Measurements from ENCODE around the gene METTL16. TPM values are rescaled to one million over a fixed set of nuclear protein-coding genes. Genes with fewer than 3 reads are reported as not detected.
A peak's percentile ranks its signal among the peaks of the same experiment; 100 is the strongest.

The METTL16 gene
- total RNA-seq, 1 donor from 2014 or later: 61.1 TPM

DNA sequence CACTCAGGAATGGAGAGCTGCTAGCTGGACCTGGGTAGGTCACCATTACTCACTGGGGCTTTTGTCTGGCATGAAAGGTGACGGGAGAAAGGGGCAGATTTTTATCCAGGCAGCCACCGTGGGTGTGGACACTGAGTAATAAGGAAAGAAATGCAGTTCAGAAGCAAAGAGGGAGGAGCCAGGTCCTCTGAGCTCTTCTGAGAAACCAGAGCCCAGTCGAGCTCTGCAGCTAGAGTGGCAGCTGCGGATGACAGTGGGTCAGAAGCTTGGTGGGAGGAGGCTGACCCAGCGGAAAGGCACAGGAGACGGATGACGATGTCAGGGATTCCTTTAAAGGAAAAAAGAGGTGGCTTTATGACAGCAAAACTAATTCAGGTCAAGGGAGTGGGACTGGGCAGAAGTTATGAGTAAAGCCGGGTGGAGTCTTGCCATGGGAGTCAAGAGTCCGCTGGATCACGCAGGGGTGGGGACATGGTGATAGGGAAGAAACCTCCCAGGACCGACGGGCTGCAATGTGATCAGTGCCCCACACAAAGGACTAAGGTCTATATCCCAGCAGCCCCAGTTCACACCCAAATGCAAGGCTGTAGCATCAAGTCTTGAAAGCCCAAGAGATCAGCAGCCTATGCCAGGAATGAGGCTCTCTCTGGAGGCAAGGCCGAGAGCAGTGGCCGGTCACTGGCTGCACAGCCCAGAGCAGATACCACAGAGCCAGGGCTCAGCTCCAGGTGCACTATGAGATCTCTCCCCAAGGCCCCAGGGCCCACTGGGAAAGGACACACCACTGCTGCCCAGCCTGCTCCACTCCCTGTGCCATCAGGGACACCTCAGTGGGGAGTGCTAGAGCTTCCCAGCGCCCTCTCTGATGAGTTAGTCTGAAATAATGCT is 104.5 kb downstream of the METTL16 start:
- intact Hi-C loops (cut with micrococcal nuclease): no loop called here
- DNase-seq: peak; percentile 64
- Mint-ChIP-seq H3K9me3 (no peaks in the 10 kb centered on the region), H3K4me1 (peaks cover 35% of the 10 kb centered on the region), H3K27me3 (no peaks in the 10 kb centered on the region), H3K36me3 (ENCODE audit: low read depth) (peaks cover 7% of the 10 kb centered on the region), H3K27ac (peak overlapping the region; percentile 79), H3K4me3 (no peak overlapping the region)

DNA sequence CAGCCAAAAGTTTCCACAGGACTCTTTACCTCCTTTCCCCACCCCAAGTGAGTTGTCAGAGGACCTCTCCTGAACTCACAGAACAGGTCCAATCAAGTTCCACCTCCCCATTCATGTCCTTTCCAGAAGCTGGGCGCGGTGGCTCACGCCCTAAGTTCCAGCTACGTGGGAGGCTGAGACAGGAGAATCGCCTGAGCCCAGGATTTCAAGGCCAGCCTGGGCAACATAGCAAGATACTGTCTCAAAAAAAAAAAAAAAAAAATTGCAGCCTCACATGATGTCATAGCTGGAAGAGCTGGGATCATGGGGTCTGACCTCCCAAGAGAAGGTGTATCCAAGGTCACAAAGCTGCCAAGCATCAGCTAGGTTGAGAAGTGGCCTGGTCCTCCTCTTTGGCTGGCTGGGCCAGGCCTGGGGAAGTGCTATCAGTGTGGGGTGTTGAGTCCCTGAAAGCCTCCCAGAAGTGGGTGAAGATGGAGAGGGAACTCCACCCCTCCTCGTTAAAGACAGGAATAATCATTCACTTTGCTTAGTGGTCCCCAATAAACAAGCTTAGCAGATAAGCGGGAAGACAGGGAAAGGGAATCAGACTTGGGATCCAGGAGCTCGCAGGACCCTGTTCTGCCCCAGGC is 105.3 kb downstream of the METTL16 start:
- Mint-ChIP-seq H3K4me1 (peaks cover 38% of the 10 kb centered on the region), H3K27ac (peak overlapping the region; percentile 79), H3K9me3 (no peaks in the 10 kb centered on the region), H3K4me3 (no peak overlapping the region), H3K36me3 (ENCODE audit: low read depth) (peaks cover 7% of the 10 kb centered on the region), H3K27me3 (no peaks in the 10 kb centered on the region)
- intact Hi-C loops (cut with micrococcal nuclease): no loop called here
- peak; percentile 52 for DNase-seq

GRCh38 chr17:2405247-2405926 is 106.3 kb downstream of the METTL16 start:
- H3K9me3 Mint-ChIP-seq: no peaks in the 10 kb centered on the region
- peaks cover 40% of the 10 kb centered on the region for H3K4me1 Mint-ChIP-seq
- DNase-seq: no peak
- no peak overlapping the region for H3K27ac Mint-ChIP-seq
- no peaks in the 10 kb centered on the region for H3K27me3 Mint-ChIP-seq
- peak overlapping the region; percentile 3 for H3K4me3 Mint-ChIP-seq
- H3K36me3 Mint-ChIP-seq (ENCODE audit: low read depth): peaks cover 3% of the 10 kb centered on the region
- intact Hi-C loops (cut with micrococcal nuclease): no loop called here

DNA sequence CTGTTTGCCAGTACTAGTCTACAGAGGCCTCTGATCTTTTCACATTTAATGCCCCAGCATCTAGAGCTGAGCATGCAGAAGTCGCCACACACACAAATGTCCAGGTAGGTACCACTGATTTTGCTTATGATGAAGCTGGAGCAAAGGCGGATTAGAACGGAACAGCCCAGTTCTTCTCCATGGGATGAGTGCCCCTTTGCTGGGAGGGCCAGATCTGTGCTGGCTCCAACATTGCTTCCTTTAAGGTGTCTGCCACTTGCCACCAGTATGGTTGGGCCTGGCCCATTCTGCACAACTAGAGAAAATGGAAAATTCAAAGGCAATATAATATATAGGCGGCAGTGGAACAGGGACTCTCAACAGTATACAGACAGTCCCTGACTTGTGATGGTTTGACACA is 108.6 kb downstream of the METTL16 start:
- Mint-ChIP-seq H3K9me3 (no peaks in the 10 kb centered on the region), H3K36me3 (ENCODE audit: low read depth) (peaks cover 8% of the 10 kb centered on the region), H3K4me1 (peaks cover 50% of the 10 kb centered on the region), H3K27me3 (no peaks in the 10 kb centered on the region), H3K4me3 (peak overlapping the region; percentile 82), H3K27ac (no peak overlapping the region)
- DNase-seq: no peak
- intact Hi-C loops (cut with micrococcal nuclease): loop anchor here (5.0 kb wide), 3 partner anchors 109 to 1964 kb away; partner anchors contain the start of genes METTL16, PAFAH1B1 and UBE2G1

DNA sequence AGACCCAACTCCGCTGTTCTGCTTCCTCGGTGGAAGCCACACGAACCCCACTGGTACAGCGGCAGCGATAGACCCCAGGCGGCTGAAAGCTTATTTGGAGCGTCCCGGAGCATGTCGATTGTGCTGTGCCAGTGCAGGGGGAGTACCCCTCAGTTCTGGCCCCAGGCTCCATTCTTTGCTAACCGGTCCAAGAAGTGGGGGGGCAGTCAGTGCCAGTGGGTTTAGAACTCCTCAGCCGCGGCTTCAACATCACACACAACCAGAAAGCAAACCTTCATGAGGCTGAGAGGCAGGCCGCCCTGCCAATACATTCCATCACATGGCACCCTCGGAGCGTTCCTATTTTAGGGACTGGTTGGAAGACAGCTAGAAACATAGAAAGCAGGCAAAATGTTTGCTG is 109.1 kb downstream of the METTL16 start:
- intact Hi-C loops (cut with micrococcal nuclease): loop anchor here (5.0 kb wide), 3 partner anchors 110 to 1965 kb away; partner anchors contain the start of genes METTL16, PAFAH1B1 and UBE2G1
- no peak for DNase-seq
- no peaks in the 10 kb centered on the region for H3K27me3 Mint-ChIP-seq
- H3K4me3 Mint-ChIP-seq: peak overlapping the region; percentile 82
- H3K36me3 Mint-ChIP-seq (ENCODE audit: low read depth): peaks cover 8% of the 10 kb centered on the region
- peaks cover 54% of the 10 kb centered on the region for H3K4me1 Mint-ChIP-seq
- peak overlapping the region; percentile 65 for H3K27ac Mint-ChIP-seq
- H3K9me3 Mint-ChIP-seq: no peaks in the 10 kb centered on the region

- no peaks in the 10 kb centered on the region for H3K9me3 Mint-ChIP-seq
- peak; percentile 100 for DNase-seq
- H3K4me3 Mint-ChIP-seq: peak overlapping the region; percentile 99
- intact Hi-C loops (cut with micrococcal nuclease): loop anchor here (1.0 to 5.0 kb wide), 9 partner anchors 15 to 1966 kb away; partner anchors contain the start of genes CLUH, HIC1, METTL16 and OVCA2
- no peaks in the 10 kb centered on the region for H3K27me3 Mint-ChIP-seq
- H3K4me1 Mint-ChIP-seq: peaks cover 54% of the 10 kb centered on the region
- peaks cover 8% of the 10 kb centered on the region for H3K36me3 Mint-ChIP-seq (ENCODE audit: low read depth)
- peak overlapping the region; percentile 98 for H3K27ac Mint-ChIP-seq
These were observed 110.1 kb downstream of the METTL16 start for GRCh38 chr17:2401426-2402221.

GRCh38 chr17:2400877-2401425 is 110.7 kb downstream of the METTL16 start, which contains the start of gene MNT:
Gene MNT (minus strand): TSS chr17:2401060. CDS start chr17:2400712, 348 bp downstream.
- H3K9me3 Mint-ChIP-seq: no peaks in the 10 kb centered on the region
- DNase-seq: peak; percentile 98
- no peaks in the 10 kb centered on the region for H3K27me3 Mint-ChIP-seq

DNA sequence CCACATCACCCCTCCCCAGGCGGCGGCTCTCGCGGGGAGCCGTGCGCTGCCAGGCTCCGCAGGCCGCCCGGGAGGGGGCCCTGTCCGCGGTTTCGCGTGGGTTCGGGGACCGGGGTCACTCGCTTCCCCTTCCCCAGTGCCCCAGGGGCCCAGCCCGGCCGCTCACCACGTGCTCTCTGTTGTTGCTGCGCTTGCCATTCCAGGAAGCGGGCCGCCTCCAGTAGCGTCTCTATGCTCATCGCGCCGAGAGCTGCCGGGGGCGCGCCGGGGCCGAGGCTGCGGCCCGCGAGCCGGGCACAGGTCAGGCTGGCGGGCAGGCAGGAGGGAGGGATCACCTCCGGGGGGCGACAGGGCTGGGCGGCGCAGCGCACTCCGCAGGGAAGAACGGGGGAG is 111.2 kb downstream of the METTL16 start:
- Mint-ChIP-seq H3K9me3 (no peaks in the 10 kb centered on the region), H3K27ac (peak overlapping the region; percentile 98), H3K4me1 (peaks cover 50% of the 10 kb centered on the region), H3K27me3 (no peaks in the 10 kb centered on the region), H3K36me3 (ENCODE audit: low read depth) (peaks cover 9% of the 10 kb centered on the region), H3K4me3 (peak overlapping the region; percentile 99)
- intact Hi-C loops (cut with micrococcal nuclease): loop anchor here (2.0 to 5.0 kb wide), 6 partner anchors 64 to 1967 kb away; partner anchors contain the start of genes HIC1, METTL16, OVCA2 and PAFAH1B1
- DNase-seq: peak; percentile 89

More at GRCh38 chr17:2400877-2401425, 110.7 kb downstream of the METTL16 start, which contains the start of gene MNT:
- intact Hi-C loops (cut with micrococcal nuclease): loop anchor here (1.0 to 5.0 kb wide), 9 partner anchors 15 to 1966 kb away; partner anchors contain the start of genes CLUH, HIC1, METTL16 and OVCA2
- Mint-ChIP-seq H3K27ac (peak within 1 kb of the TSS; percentile 98), H3K36me3 (ENCODE audit: low read depth) (peaks cover 9% of the 10 kb centered on the region), H3K4me1 (peaks cover 52% of the 10 kb centered on the region), H3K4me3 (peak within 1 kb of the TSS; percentile 99)

- Mint-ChIP-seq H3K4me1 (peaks cover 47% of the 10 kb centered on the region), H3K27me3 (no peaks in the 10 kb centered on the region), H3K4me3 (peak overlapping the region; percentile 99), H3K36me3 (ENCODE audit: low read depth) (peaks cover 6% of the 10 kb centered on the region), H3K27ac (peak overlapping the region; percentile 98), H3K9me3 (no peaks in the 10 kb centered on the region)
- intact Hi-C loops (cut with micrococcal nuclease): loop anchor here (2.0 to 10.0 kb wide), 7 partner anchors 63 to 1967 kb away; partner anchors contain the start of genes HIC1, METTL16, OVCA2 and PAFAH1B1
- peak; percentile 98 for DNase-seq
These were observed 111.9 kb downstream of the METTL16 start for GRCh38 chr17:2399572-2400473.

DNA sequence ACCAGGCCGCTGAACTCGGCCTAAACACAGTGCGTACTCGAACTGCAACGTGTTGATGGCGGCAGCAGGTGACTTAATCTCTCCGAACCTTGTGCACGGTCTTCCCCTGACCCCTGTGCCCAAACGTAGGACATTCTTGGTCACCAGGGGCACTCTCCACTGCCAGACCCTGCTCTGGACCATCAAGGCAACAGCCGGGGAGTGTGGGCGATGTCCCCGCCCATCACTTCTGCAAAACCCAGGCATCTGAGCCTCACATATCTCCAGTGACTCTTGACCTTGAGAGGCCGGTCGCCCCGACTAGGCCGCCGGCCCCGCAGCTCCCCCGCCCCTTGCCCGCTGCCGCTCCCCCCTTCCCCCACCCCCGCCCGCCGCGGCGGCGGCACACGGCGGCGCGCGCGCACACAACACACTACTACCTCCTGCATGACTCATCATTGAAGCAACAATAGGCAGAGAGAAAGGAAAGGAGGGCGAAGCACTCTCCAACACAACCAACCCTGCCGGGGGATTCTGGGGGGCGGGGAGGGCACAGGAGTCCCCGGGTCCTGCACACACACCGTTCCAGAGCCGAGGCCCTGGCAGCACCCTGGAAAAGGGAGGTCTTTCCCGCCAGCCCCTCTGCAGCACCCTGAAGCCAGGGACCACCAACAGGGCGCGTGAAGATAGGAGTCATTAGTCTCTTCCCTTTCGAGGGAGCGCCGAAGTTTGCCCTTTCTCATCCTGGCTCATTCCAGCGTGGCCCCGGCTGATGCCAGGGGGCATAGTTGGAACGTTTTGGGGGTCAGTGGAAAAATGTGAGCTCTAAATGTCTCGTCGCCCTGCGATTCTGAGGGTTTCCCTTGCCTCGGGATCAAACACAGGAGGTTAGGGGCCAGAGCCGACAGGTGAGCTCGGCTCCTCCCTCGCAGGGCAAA is 112.8 kb downstream of the METTL16 start:
- Mint-ChIP-seq H3K9me3 (no peaks in the 10 kb centered on the region), H3K4me3 (peak overlapping the region; percentile 99), H3K27ac (peak overlapping the region; percentile 98), H3K36me3 (ENCODE audit: low read depth) (peaks cover 6% of the 10 kb centered on the region), H3K4me1 (peaks cover 49% of the 10 kb centered on the region), H3K27me3 (no peaks in the 10 kb centered on the region)
- intact Hi-C loops (cut with micrococcal nuclease): loop anchor here (10.0 kb wide), 1 partner anchor 684 kb away; the partner anchor contains the start of gene TLCD2
- DNase-seq: peak; percentile 89

- Mint-ChIP-seq H3K9me3 (no peaks in the 10 kb centered on the region), H3K36me3 (ENCODE audit: low read depth) (peaks cover 8% of the 10 kb centered on the region), H3K27ac (peak overlapping the region; percentile 80), H3K27me3 (no peaks in the 10 kb centered on the region), H3K4me1 (peaks cover 46% of the 10 kb centered on the region), H3K4me3 (peak overlapping the region; percentile 99)
- intact Hi-C loops (cut with micrococcal nuclease): loop anchor here (10.0 kb wide), 1 partner anchor 683 kb away; the partner anchor contains the start of gene TLCD2
- DNase-seq: no peak
These were observed 113.5 kb downstream of the METTL16 start for GRCh38 chr17:2398182-2398581.

All from activated CD4-positive, alpha-beta T cell treated with anti-CD3 and anti-CD28 coated beads, Interleukin-2, amount 10 ng/mL, durations not matched to agents 24 days and 14 days (primary cell).